ENCODE measurements around the gene PLCH1. TPM values are rescaled to one million over a fixed set of nuclear protein-coding genes. Genes with fewer than 3 reads are reported as not detected.
A peak's percentile ranks its signal among the peaks of the same experiment; 100 is the strongest.

The PLCH1 gene
- total and polyA plus RNA-seq, 2 of the 13 experiments (the other 11 are each of a cell fraction or from before 2014, with no cell fraction given) = 2.0 to 3.0 TPM

DNA sequence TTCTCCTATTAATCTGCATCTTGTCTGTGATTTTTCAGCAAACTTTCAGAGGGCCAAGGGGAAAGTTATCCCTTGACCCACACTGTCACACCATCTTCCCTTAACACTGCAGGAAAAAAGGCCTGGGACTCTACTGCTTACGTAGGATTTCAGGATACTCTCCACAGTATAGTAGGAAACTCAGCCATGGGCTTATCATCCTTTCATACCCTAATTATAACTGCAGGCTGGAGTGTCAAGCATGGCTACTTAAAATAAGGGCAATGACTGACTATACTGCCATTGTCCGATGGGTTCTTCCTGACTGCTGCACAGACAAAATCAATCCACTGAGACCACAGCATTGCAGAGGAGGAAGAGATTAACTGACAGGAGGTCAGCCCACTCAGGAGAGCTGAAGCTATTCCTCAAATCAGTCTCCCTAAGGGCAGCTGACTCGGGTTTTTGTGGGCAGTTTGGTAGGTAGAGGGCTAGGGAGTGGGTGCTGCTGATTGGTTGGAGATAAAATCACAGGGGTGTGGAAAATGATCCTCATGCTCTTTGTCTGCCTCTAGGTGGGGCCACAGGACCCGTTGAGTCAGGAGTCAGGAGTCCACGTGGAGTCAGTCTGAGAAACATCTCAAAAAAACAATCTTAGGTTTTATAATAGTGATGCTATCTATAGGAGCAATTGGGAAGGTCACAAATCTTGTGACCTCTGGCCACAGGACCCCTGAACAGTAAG lies 333.2 kb downstream of the PLCH1 start:
- no TSS peak for BruUV-seq (replicated peaks)
- no peaks in the 10 kb centered on the region for H3K4me1 ChIP-seq (ENCODE audit: insufficient read depth, low read length)
- no peaks in the 10 kb centered on the region for H3K36me3 ChIP-seq (replicated peaks in 1 of 2; ENCODE audit: control insufficient read depth in 1 of 2, insufficient read depth in 2 of 2, low read length in 2 of 2)
- H3K79me2 ChIP-seq (ENCODE audit: insufficient read depth, low read length) = no peaks in the 10 kb centered on the region
- WGBS (ENCODE audit: low lambda C conversion rate) = 15% methylated on average over 5 of the region's 5 CpGs
- H4K20me1 ChIP-seq (ENCODE audit: insufficient read depth, low read length) = no peaks in the 10 kb centered on the region
- ChIA-PET POLR2A (no interaction called here), CTCF (ENCODE audit: low intra/inter-chr PET ratio, low total read pairs) (interaction anchor here (0.9 kb wide), 1 partner anchor 290 kb away, joined by 3 read pairs; no protein-coding TSS in a partner anchor)
- no peak overlapping the region for H3K9ac ChIP-seq (ENCODE audit: insufficient read depth, low read depth, low read length)
- ATAC-seq (peak; percentile 69), DNase-seq (ENCODE audit: low spot score) (peak; percentile 24), FAIRE-seq (no peak)
- intact Hi-C loops (cut with micrococcal nuclease; ENCODE audit: unreplicated experiment) = loop anchor here (2.0 kb wide), 1 partner anchor 291 kb away; no protein-coding TSS in a partner anchor
- H3K4me3 ChIP-seq (replicated peaks in 1 of 3; ENCODE audit: insufficient read depth in 1 of 3, low read depth in 2 of 3, low read length in 3 of 3) = no peak overlapping the region
- no peaks in the 10 kb centered on the region for H3K27me3 ChIP-seq (ENCODE audit: control insufficient read depth in 1 of 2, insufficient read depth in 2 of 2, low read length in 2 of 2)
- H3K27ac ChIP-seq (ENCODE audit: extremely low read length, insufficient read depth, low read length) = no peak overlapping the region
- in situ Hi-C loops (cut with HindIII; ENCODE audit: extremely low pct_ligation_motif_present, low pct_unique_long_range_greater_than_20kb) = no loop called here
- no peaks in the 10 kb centered on the region for H3K9me3 ChIP-seq (ENCODE audit: low read length)
- no peak overlapping the region for H3K4me2 ChIP-seq (ENCODE audit: low read depth, low read length)
- H2AFZ ChIP-seq (ENCODE audit: low read length) = no peak overlapping the region
- no peak for TF ChIP-seq ZFP1 (CRISPR knock-in tag; IDR thresholded peaks at IDR 0.05)
- no peak for TF ChIP-seq ZC3H13 (CRISPR knock-in tag; IDR thresholded peaks at IDR 0.05)
- TF ChIP-seq ZNF570 (CRISPR knock-in tag; IDR thresholded peaks at IDR 0.05; ENCODE audit: borderline replicate concordance) = no peak
- TF ChIP-seq KAT7 (CRISPR knock-in tag; IDR thresholded peaks at IDR 0.05; ENCODE audit: borderline replicate concordance) = no peak
- TF ChIP-seq, protein P1, sequence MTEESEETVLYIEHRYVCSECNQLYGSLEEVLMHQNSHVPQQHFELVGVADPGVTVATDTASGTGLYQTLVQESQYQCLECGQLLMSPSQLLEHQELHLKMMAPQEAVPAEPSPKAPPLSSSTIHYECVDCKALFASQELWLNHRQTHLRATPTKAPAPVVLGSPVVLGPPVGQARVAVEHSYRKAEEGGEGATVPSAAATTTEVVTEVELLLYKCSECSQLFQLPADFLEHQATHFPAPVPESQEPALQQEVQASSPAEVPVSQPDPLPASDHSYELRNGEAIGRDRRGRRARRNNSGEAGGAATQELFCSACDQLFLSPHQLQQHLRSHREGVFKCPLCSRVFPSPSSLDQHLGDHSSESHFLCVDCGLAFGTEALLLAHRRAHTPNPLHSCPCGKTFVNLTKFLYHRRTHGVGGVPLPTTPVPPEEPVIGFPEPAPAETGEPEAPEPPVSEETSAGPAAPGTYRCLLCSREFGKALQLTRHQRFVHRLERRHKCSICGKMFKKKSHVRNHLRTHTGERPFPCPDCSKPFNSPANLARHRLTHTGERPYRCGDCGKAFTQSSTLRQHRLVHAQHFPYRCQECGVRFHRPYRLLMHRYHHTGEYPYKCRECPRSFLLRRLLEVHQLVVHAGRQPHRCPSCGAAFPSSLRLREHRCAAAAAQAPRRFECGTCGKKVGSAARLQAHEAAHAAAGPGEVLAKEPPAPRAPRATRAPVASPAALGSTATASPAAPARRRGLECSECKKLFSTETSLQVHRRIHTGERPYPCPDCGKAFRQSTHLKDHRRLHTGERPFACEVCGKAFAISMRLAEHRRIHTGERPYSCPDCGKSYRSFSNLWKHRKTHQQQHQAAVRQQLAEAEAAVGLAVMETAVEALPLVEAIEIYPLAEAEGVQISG (CRISPR knock-in tag; IDR thresholded peaks at IDR 0.05) = no peak
- TF ChIP-seq DDIT3 (CRISPR knock-in tag; IDR thresholded peaks at IDR 0.05) = no peak
- no peak for TF ChIP-seq ZNF260 (CRISPR knock-in tag; IDR thresholded peaks at IDR 0.05; ENCODE audit: borderline replicate concordance, low read depth)
- TF ChIP-seq NFYC (CRISPR knock-in tag; IDR thresholded peaks at IDR 0.05) = 0 out of 2 replicates have a peak, but pooled peaks have one; percentile 25
- TF ChIP-seq, protein P2, sequence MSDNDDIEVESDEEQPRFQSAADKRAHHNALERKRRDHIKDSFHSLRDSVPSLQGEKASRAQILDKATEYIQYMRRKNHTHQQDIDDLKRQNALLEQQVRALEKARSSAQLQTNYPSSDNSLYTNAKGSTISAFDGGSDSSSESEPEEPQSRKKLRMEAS (IDR thresholded peaks at IDR 0.05) = no peak
- TF ChIP-seq ZNF562 (CRISPR knock-in tag; IDR thresholded peaks at IDR 0.05; ENCODE audit: borderline replicate concordance) = no peak
- no peak for TF ChIP-seq CHCHD3 (CRISPR knock-in tag; IDR thresholded peaks at IDR 0.05)
- no peak for TF ChIP-seq GABPB1 (CRISPR knock-in tag; IDR thresholded peaks at IDR 0.05)
- TF ChIP-seq, protein P3, sequence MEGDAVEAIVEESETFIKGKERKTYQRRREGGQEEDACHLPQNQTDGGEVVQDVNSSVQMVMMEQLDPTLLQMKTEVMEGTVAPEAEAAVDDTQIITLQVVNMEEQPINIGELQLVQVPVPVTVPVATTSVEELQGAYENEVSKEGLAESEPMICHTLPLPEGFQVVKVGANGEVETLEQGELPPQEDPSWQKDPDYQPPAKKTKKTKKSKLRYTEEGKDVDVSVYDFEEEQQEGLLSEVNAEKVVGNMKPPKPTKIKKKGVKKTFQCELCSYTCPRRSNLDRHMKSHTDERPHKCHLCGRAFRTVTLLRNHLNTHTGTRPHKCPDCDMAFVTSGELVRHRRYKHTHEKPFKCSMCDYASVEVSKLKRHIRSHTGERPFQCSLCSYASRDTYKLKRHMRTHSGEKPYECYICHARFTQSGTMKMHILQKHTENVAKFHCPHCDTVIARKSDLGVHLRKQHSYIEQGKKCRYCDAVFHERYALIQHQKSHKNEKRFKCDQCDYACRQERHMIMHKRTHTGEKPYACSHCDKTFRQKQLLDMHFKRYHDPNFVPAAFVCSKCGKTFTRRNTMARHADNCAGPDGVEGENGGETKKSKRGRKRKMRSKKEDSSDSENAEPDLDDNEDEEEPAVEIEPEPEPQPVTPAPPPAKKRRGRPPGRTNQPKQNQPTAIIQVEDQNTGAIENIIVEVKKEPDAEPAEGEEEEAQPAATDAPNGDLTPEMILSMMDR (CRISPR knock-in tag; IDR thresholded peaks at IDR 0.05) = peak; percentile 62
- no peak for TF ChIP-seq ZNF672 (CRISPR knock-in tag; IDR thresholded peaks at IDR 0.05)
- no peak for TF ChIP-seq ZUFSP (CRISPR knock-in tag; IDR thresholded peaks at IDR 0.05; ENCODE audit: borderline replicate concordance)
- no peak for TF ChIP-seq RBAK (CRISPR knock-in tag; IDR thresholded peaks at IDR 0.05)
- TF ChIP-seq CBX2 (IDR thresholded peaks at IDR 0.05; ENCODE audit: low read depth, low read length) = no peak
- no peak for TF ChIP-seq CBX2 (CRISPR knock-in tag; IDR thresholded peaks at IDR 0.05; ENCODE audit: low read depth)
- no peak for TF ChIP-seq ZFP90 (CRISPR knock-in tag; IDR thresholded peaks at IDR 0.05; ENCODE audit: borderline replicate concordance)

Measured in HepG2 (cell line).